ENCODE data around the gene PRKAR1B. TPM values are rescaled to one million over a fixed set of nuclear protein-coding genes. Genes with fewer than 3 reads are reported as not detected.

The PRKAR1B gene
- total and polyA plus RNA-seq, 8 donors: 4.5 to 45.8 (median 11.1) TPM

Other genes starting within 250 kb of the PRKAR1B start
- 10 to 100 TPM; 11.1 to 93.0 (median 55.9) TPM for gene PDGFA, start 207.4 kb downstream of the PRKAR1B start, total RNA-seq
- 10 to 100 TPM; 15.0 to 36.0 (median 25.3) TPM for gene PDGFA, start 207.4 kb downstream of the PRKAR1B start, polyA plus RNA-seq
- gene DNAAF5, start 582 bp downstream of the PRKAR1B start, total RNA-seq: 100 to 1,000 TPM in 1 of 5 donors, 10 to 100 TPM in 3, 1 to 10 TPM in 1; 9.2 to 210 (median 33.3) TPM
- 10 to 100 TPM in 2 of 3 donors, 1 to 10 TPM in 1; 6.7 to 15.1 (median 10.2) TPM for gene DNAAF5, start 582 bp downstream of the PRKAR1B start, polyA plus RNA-seq
- 100 to 1,000 TPM; 103 to 242 (median 159) TPM for gene SUN1, start 105.2 kb upstream of the PRKAR1B start, total RNA-seq
- 10 to 100 TPM; 15.9 to 58.9 (median 21.7) TPM for gene SUN1, start 105.2 kb upstream of the PRKAR1B start, polyA plus RNA-seq
- gene GET4, start 149.3 kb upstream of the PRKAR1B start, total RNA-seq: 100 to 1,000 TPM in 1 of 5 donors, 10 to 100 TPM in 4; 22.4 to 140 (median 40.1) TPM
- gene GET4, start 149.3 kb upstream of the PRKAR1B start, polyA plus RNA-seq: 10 to 100 TPM; 34.4 to 53.2 (median 53.0) TPM
- gene ADAP1, start 227.4 kb upstream of the PRKAR1B start, total RNA-seq: 100 to 1,000 TPM in 1 of 5 donors, 10 to 100 TPM in 2, 1 to 10 TPM in 2; 2.2 to 169 (median 18.5) TPM
- gene ADAP1, start 227.4 kb upstream of the PRKAR1B start, polyA plus RNA-seq: 10 to 100 TPM; 16.0 to 30.5 (median 29.4) TPM
- 10 to 100 TPM in 3 of 5 donors, 1 to 10 TPM in 2; 2.3 to 26.6 (median 14.2) TPM for gene COX19, start 248.3 kb upstream of the PRKAR1B start, total RNA-seq
- 1 to 10 TPM; 3.9 to 6.5 (median 5.5) TPM for gene COX19, start 248.3 kb upstream of the PRKAR1B start, polyA plus RNA-seq

Data from stomach (tissue), 8 donors.